Measurements from ENCODE around the gene SMOC1.

DNA sequence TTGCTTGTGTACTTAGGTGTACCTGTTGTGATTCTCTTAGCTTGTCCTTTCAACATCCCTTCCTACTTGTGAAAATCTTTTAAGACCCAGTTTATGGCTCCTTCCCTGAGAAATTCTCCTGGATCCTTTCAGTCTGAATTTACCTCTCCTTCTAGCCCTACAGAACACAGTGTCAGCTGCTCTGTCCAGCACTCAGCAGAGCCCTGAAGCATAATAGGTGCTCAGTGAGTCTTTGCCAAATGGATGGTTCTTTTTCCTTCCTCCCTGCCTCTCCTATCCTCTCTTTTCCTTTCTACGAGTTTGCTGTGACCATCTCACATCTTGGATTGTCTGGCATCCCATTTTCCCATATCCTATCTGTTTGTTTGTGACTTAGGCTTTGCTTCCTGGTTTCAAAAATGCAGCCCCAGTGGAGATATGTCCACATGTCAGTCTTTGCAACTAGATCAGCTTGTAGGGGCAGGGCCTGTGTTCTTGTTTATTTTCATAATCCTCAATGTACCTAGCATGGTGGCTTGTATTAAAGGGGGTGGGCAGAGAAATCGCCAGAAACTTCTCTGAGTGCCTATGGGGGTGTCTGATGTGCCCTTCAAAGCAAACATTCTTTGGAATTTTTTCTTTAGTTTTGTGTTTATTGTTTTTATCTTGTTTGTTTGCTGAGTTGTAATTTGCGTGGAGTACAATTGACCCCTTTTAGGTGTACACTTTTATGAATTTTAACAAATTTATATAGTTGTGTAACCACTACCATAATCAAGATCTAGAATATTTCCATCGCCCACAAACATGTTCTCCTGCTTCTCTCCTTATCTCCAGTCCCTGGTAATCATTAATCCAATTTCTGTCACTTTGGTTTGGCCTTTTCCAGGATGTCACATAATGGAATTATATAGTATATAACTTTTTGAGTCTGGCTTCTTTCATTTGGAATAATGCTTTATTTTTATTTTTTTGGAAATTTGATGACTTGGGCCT lies 62.8 kb downstream of the SMOC1 start:
- TF ChIP-seq, protein P1, sequence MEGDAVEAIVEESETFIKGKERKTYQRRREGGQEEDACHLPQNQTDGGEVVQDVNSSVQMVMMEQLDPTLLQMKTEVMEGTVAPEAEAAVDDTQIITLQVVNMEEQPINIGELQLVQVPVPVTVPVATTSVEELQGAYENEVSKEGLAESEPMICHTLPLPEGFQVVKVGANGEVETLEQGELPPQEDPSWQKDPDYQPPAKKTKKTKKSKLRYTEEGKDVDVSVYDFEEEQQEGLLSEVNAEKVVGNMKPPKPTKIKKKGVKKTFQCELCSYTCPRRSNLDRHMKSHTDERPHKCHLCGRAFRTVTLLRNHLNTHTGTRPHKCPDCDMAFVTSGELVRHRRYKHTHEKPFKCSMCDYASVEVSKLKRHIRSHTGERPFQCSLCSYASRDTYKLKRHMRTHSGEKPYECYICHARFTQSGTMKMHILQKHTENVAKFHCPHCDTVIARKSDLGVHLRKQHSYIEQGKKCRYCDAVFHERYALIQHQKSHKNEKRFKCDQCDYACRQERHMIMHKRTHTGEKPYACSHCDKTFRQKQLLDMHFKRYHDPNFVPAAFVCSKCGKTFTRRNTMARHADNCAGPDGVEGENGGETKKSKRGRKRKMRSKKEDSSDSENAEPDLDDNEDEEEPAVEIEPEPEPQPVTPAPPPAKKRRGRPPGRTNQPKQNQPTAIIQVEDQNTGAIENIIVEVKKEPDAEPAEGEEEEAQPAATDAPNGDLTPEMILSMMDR (IDR thresholded peaks at IDR 0.05), result no peak
- no peak for TF ChIP-seq EZH2 (IDR thresholded peaks at IDR 0.05)
- TF ChIP-seq EZH2phosphoT487 (IDR thresholded peaks at IDR 0.05), result no peak
